ENCODE data around the gene CRADD.
"Not testable (repeated sequence)": the region's sequence is repeated elsewhere in the genome, so short reads cannot be mapped to it uniquely, and the experiment has no call there.

The CRADD gene

DNA sequence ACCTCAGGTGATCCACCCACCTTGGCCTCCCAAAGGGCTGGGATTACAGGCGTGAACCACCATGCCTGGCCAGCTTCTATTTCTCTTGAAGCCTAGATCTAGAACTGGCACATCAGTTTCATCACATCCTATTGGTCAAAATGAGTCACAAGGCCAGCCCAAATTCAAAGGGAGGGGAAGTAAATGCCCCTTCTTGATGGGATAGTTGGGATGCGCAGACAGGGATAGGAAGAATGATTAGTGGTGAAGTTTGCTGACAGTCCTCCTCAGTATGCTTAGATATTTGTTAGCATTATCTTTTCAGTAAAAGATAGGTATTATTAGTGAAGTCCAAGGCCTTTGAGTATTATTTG is 33.4 kb downstream of the CRADD start:
- H3K4me3 ChIP-seq (replicated peaks; ENCODE audit: low read depth, low read length) = no peak overlapping the region
- no peak for DNase-seq (ENCODE audit: low read depth)
- TF ChIP-seq, protein P1, sequence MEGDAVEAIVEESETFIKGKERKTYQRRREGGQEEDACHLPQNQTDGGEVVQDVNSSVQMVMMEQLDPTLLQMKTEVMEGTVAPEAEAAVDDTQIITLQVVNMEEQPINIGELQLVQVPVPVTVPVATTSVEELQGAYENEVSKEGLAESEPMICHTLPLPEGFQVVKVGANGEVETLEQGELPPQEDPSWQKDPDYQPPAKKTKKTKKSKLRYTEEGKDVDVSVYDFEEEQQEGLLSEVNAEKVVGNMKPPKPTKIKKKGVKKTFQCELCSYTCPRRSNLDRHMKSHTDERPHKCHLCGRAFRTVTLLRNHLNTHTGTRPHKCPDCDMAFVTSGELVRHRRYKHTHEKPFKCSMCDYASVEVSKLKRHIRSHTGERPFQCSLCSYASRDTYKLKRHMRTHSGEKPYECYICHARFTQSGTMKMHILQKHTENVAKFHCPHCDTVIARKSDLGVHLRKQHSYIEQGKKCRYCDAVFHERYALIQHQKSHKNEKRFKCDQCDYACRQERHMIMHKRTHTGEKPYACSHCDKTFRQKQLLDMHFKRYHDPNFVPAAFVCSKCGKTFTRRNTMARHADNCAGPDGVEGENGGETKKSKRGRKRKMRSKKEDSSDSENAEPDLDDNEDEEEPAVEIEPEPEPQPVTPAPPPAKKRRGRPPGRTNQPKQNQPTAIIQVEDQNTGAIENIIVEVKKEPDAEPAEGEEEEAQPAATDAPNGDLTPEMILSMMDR (IDR thresholded peaks at IDR 0.05; ENCODE audit: low read length, missing control alignments) = no peak

- DNase-seq (ENCODE audit: low read depth); H3K4me3 ChIP-seq (replicated peaks; ENCODE audit: low read depth, low read length): not testable (repeated sequence)
These were observed 34.3 kb downstream of the CRADD start for GRCh38 chr12:93711502-93711901.

GRCh38 chr12:93712200-93712599 is 35.0 kb downstream of the CRADD start:
- H3K4me3 ChIP-seq (replicated peaks; ENCODE audit: low read depth, low read length) = no peak overlapping the region
- DNase-seq (ENCODE audit: low read depth) = no peak
- TF ChIP-seq, protein P1 (IDR thresholded peaks at IDR 0.05; ENCODE audit: low read length, missing control alignments) = no peak

GRCh38 chr12:93713060-93713459 is 35.9 kb downstream of the CRADD start:
- DNase-seq (ENCODE audit: low read depth) = no peak
- TF ChIP-seq, protein P1 (IDR thresholded peaks at IDR 0.05; ENCODE audit: low read length, missing control alignments) = no peak
- no peak overlapping the region for H3K4me3 ChIP-seq (replicated peaks; ENCODE audit: low read depth, low read length)

- H3K4me3 ChIP-seq (replicated peaks; ENCODE audit: low read depth, low read length) = no peak overlapping the region
- TF ChIP-seq, protein P1 (IDR thresholded peaks at IDR 0.05; ENCODE audit: low read length, missing control alignments) = no peak
- DNase-seq (ENCODE audit: low read depth) = no peak
These were observed 36.6 kb downstream of the CRADD start for GRCh38 chr12:93713800-93714199.

- DNase-seq (ENCODE audit: low read depth) = no peak
- H3K4me3 ChIP-seq (replicated peaks; ENCODE audit: low read depth, low read length) = no peak overlapping the region
- TF ChIP-seq, protein P1 (IDR thresholded peaks at IDR 0.05; ENCODE audit: low read length, missing control alignments) = no peak
These were observed 37.2 kb downstream of the CRADD start for GRCh38 chr12:93714382-93714781.

DNA sequence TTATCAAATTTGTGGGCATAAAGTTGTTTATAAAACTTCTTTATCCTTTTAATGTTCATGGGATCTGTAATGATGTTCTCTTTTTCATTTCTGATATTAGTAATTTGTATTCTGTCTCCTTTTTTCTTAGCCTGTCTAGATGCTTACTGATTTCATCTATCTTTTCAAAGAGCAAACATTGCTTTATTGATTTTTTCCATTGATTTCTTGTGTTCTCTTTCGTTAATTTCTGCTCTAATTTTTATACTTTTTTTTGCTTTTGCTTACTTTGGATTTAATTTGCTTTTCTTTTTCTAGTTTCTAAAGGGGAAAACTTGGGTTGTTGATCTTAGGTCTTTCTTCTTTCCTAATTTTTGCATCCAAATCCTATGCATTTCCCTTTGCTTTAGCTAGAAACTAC is 42.5 kb downstream of the CRADD start:
- TF ChIP-seq, protein P1 (IDR thresholded peaks at IDR 0.05; ENCODE audit: low read length, missing control alignments) = no peak
- no peak for DNase-seq (ENCODE audit: low read depth)
- no peak overlapping the region for H3K4me3 ChIP-seq (replicated peaks; ENCODE audit: low read depth, low read length)

GRCh38 chr12:93720559-93720958 is 43.4 kb downstream of the CRADD start:
- no peak overlapping the region for H3K4me3 ChIP-seq (replicated peaks; ENCODE audit: low read depth, low read length)
- TF ChIP-seq, protein P1 (IDR thresholded peaks at IDR 0.05; ENCODE audit: low read length, missing control alignments) = no peak
- DNase-seq (ENCODE audit: low read depth) = no peak
